H9 (cell line): Measurements from ENCODE around the gene KHSRP. TPM values are rescaled to one million over a fixed set of nuclear protein-coding genes. Genes with fewer than 3 reads are reported as not detected.

ENCODE experiments used
- DNase-seq: peaks from one replicate; pipeline ENCODE4 v3.0.0-alpha.2; 2017
- H2AFZ ChIP-seq: one replicate; pipeline ENCODE4 v1.6.1; 2013; ENCODE audit warnings: mild to moderate bottlenecking, low read length, control low read depth, moderate library complexity
- H2AK5ac ChIP-seq: 2 replicates; pipeline ENCODE4 v1.6.1; 2013; ENCODE audit warnings: low read length, control low read depth, mixed read lengths; ENCODE audit not compliant: insufficient read length
- H2BK120ac ChIP-seq: one replicate; pipeline ENCODE4 v1.6.1; 2013; ENCODE audit warnings: low read depth, mild to moderate bottlenecking, low read length, control low read depth, inconsistent platforms; ENCODE audit not compliant: poor library complexity, severe bottlenecking
- H2BK12ac ChIP-seq: 2 replicates; pipeline ENCODE4 v1.6.1; 2013; ENCODE audit warnings: low read length, control low read depth, mixed read lengths, low read depth; ENCODE audit not compliant: insufficient read length
- H2BK15ac ChIP-seq: 2 replicates; pipeline ENCODE4 v1.6.1; 2013; ENCODE audit warnings: low read depth, low read length, control low read depth
- H2BK20ac ChIP-seq: one replicate; pipeline ENCODE4 v1.6.1; 2013; ENCODE audit warnings: low read depth, mild to moderate bottlenecking, low read length, control low read depth, inconsistent platforms; ENCODE audit not compliant: poor library complexity, severe bottlenecking
- H2BK5ac ChIP-seq: 2 replicates; pipeline ENCODE4 v1.6.1; 2013; ENCODE audit warnings: low read length, control low read depth, mixed read lengths; ENCODE audit not compliant: insufficient read length
- H3K14ac ChIP-seq: 2 replicates; pipeline ENCODE4 v1.6.1; 2013; ENCODE audit warnings: low read length, control low read depth; ENCODE audit not compliant: insufficient read depth
- H3K18ac ChIP-seq: 2 replicates; pipeline ENCODE4 v1.6.1; 2013; ENCODE audit warnings: low read depth, mild to moderate bottlenecking, mixed read lengths, low read length, control low read depth; ENCODE audit not compliant: insufficient read length
- H3K23ac ChIP-seq: 2 replicates; pipeline ENCODE4 v1.6.1; 2013; ENCODE audit warnings: low read length, control low read depth, mixed read lengths, low read depth; ENCODE audit not compliant: insufficient read length
- H3K23me2 ChIP-seq: 2 replicates; pipeline ENCODE4 v1.6.1; 2013; ENCODE audit warnings: low read depth, mild to moderate bottlenecking, mixed read lengths, low read length, control low read depth; ENCODE audit not compliant: insufficient read length, poor library complexity, severe bottlenecking
- H3K27ac ChIP-seq: 2 replicates; pipeline ENCODE4 v1.5.1; 2013; ENCODE audit warnings: low read length, control low read depth, mixed read lengths, low read depth; ENCODE audit not compliant: insufficient read length
- H3K27me3 ChIP-seq: 2 replicates; pipeline ENCODE4 v1.6.1; 2013; ENCODE audit warnings: low read length, control low read depth, inconsistent platforms; ENCODE audit not compliant: insufficient read depth
- H3K4ac ChIP-seq: 2 replicates; pipeline ENCODE4 v1.6.1; 2013; ENCODE audit warnings: low read depth, mild to moderate bottlenecking, control low read depth, inconsistent platforms, low read length, moderate library complexity
- H3K4me1 ChIP-seq: 2 replicates; pipeline ENCODE4 v1.6.1; 2013; ENCODE audit warnings: low read length, control low read depth, inconsistent platforms; ENCODE audit not compliant: insufficient read depth
- H3K4me2 ChIP-seq: 2 replicates; pipeline ENCODE4 v1.6.1; 2013; ENCODE audit warnings: low read length, control low read depth, mixed read lengths; ENCODE audit not compliant: insufficient read length, insufficient read depth
- H3K56ac ChIP-seq: 2 replicates; pipeline ENCODE4 v1.6.1; 2013; ENCODE audit warnings: low read depth, mild to moderate bottlenecking, mixed read lengths, low read length, control low read depth; ENCODE audit not compliant: insufficient read length
- H3K79me1 ChIP-seq: 2 replicates; pipeline ENCODE4 v1.6.1; 2013; ENCODE audit warnings: low read depth, mild to moderate bottlenecking, moderate library complexity, low read length, control low read depth, inconsistent platforms; ENCODE audit not compliant: insufficient read depth, poor library complexity, severe bottlenecking
- H3K79me2 ChIP-seq: 2 replicates; pipeline ENCODE4 v1.6.1; 2013; ENCODE audit warnings: low read length, control low read depth, inconsistent platforms; ENCODE audit not compliant: insufficient read depth
- H3K9ac ChIP-seq: 2 replicates; pipeline ENCODE4 v1.6.1; 2013; ENCODE audit warnings: low read length, control low read depth, mixed read lengths; ENCODE audit not compliant: insufficient read length; ENCODE audit errors: extremely low read depth
- H3K9me3 ChIP-seq: one replicate; pipeline ENCODE4 v1.6.1; 2013; ENCODE audit warnings: low read depth, low read length, inconsistent platforms; ENCODE audit not compliant: control insufficient read depth
- H3T11ph ChIP-seq: one replicate; pipeline ENCODE4 v1.6.1; 2013; ENCODE audit warnings: mild to moderate bottlenecking, low read length, control low read depth, inconsistent platforms
- H4K20me1 ChIP-seq: one replicate; pipeline ENCODE4 v1.6.1; 2013; ENCODE audit not compliant: control insufficient read depth, insufficient read length, insufficient read depth
- H4K5ac ChIP-seq: 2 replicates; pipeline ENCODE4 v1.6.1; 2013; ENCODE audit warnings: low read depth, mild to moderate bottlenecking, mixed read lengths, low read length, control low read depth; ENCODE audit not compliant: insufficient read length
- H4K8ac ChIP-seq: replicated peaks from 2 replicates; pipeline ENCODE4 v1.6.1; 2013; ENCODE audit warnings: low read length, control low read depth, mixed read lengths, low read depth; ENCODE audit not compliant: insufficient read length
- H4K91ac ChIP-seq: 2 replicates; pipeline ENCODE4 v1.6.1; 2013; ENCODE audit warnings: low read depth, mild to moderate bottlenecking, moderate library complexity, mixed read lengths, low read length, control low read depth; ENCODE audit not compliant: insufficient read length
- H3K27ac Mint-ChIP-seq, 3 experiments: 2 replicates in 2 of 3; 3 replicates in 1 of 3; pipeline ENCODE4 v1.8.0; 2020 to 2021; ENCODE audit warnings: mixed read lengths in 3 of 3, mild to moderate bottlenecking in 1 of 3, moderate library complexity in 1 of 3
- H3K27me3 Mint-ChIP-seq: 2 replicates; pipeline ENCODE4 v1.8.0; 2021; ENCODE audit warnings: low read depth, mild to moderate bottlenecking, moderate library complexity, mixed read lengths
- H3K36me3 Mint-ChIP-seq, 3 experiments: 2 replicates in 2 of 3; 3 replicates in 1 of 3; pipeline ENCODE4 v1.8.0; 2020 to 2021; ENCODE audit warnings: low read depth in 3 of 3, mixed read lengths in 3 of 3; ENCODE audit not compliant: insufficient read depth in 1 of 3
- H3K4me1 Mint-ChIP-seq, 2 experiments: 2 replicates each; pipeline ENCODE4 v1.8.0; 2020; ENCODE audit warnings: mixed read lengths in 2 of 2
- H3K4me3 Mint-ChIP-seq, 2 experiments: 2 replicates in 1 of 2; 3 replicates in 1 of 2; pipeline ENCODE4 v1.8.0; 2020 to 2021; ENCODE audit warnings: mild to moderate bottlenecking in 2 of 2, mixed read lengths in 2 of 2, moderate library complexity in 1 of 2
- H3K9me3 Mint-ChIP-seq, 2 experiments: 2 replicates in 1 of 2; 3 replicates in 1 of 2; pipeline ENCODE4 v1.8.0; 2020; ENCODE audit warnings: mild to moderate bottlenecking in 2 of 2, mixed read lengths in 2 of 2, moderate library complexity in 1 of 2
- CTCF ChIP-seq: fragments of 200-600 bp; sonication (generic); conservative IDR thresholded peaks from 3 replicates; pipeline ENCODE4 v1.8.0; 2021; ENCODE audit warnings: antibody characterized with exemption, mild to moderate bottlenecking
- WGBS: extraction: QIAGEN DNeasy Blood & Tissue Kit; methylation state at CpG from one replicate; pipeline ENCODE4 v1.1.7; 2013; ENCODE audit warnings: missing lambda C conversion rate, low lambda C conversion rate, mixed read lengths; ENCODE audit not compliant: insufficient read length; ENCODE audit errors: extremely low coverage; 5-methylcytosine and 5-hydroxymethylcytosine counted together
- long read RNA-seq: library from polyadenylated mRNA; unstranded; transcript quantifications from one replicate; pipeline ENCODE4 v2.0.0, GENCODE V29; 2020
- total RNA-seq: library from RNA; stranded (reverse); gene quantifications from 2 replicates; pipeline ENCODE4 v1.2.1, GENCODE V29; 2021

The KHSRP gene, protein sequence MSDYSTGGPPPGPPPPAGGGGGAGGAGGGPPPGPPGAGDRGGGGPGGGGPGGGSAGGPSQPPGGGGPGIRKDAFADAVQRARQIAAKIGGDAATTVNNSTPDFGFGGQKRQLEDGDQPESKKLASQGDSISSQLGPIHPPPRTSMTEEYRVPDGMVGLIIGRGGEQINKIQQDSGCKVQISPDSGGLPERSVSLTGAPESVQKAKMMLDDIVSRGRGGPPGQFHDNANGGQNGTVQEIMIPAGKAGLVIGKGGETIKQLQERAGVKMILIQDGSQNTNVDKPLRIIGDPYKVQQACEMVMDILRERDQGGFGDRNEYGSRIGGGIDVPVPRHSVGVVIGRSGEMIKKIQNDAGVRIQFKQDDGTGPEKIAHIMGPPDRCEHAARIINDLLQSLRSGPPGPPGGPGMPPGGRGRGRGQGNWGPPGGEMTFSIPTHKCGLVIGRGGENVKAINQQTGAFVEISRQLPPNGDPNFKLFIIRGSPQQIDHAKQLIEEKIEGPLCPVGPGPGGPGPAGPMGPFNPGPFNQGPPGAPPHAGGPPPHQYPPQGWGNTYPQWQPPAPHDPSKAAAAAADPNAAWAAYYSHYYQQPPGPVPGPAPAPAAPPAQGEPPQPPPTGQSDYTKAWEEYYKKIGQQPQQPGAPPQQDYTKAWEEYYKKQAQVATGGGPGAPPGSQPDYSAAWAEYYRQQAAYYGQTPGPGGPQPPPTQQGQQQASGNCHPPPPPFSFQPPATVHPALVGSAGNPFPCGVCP
- 602 and 626 TPM in 2 replicates for total RNA-seq
- long read RNA-seq, partial matches to known transcripts, result 12 of 51 reads
- long read RNA-seq, other reads (novel, unspliced or antisense), result 35 of 51 reads

GRCh38 chr19:6424195-6424938 is at the start of gene KHSRP:
Gene KHSRP, minus strand, starts transcription at chr19:6424811. Its CDS starts 110 bp downstream, at chr19:6424701.
- no peak within 1 kb of the TSS for H4K5ac ChIP-seq
- H3K27me3 ChIP-seq, result no peaks in the 10 kb centered on the region
- H3K79me1 ChIP-seq, result peaks cover 3% of the 10 kb centered on the region
- H2BK120ac ChIP-seq, result no peak within 1 kb of the TSS
- no peak for DNase-seq
- H3K23me2 ChIP-seq, result peaks cover 4% of the 10 kb centered on the region
- Mint-ChIP-seq H3K4me3 (peak within 1 kb of the TSS; percentile 92 to 93), H3K9me3 (peaks cover 6 to 8% of the 10 kb centered on the region in 2 experiments), H3K27me3 (peaks cover 5% of the 10 kb centered on the region), H3K4me1 (peaks cover 10 to 15% of the 10 kb centered on the region in 2 experiments), H3K27ac (peak within 1 kb of the TSS; percentile 73 to 93 (median 91)), H3K36me3 (peaks cover 25 to 50% (median 43%) of the 10 kb centered on the region in 3 experiments)
- H3K79me2 ChIP-seq, result peaks cover 44% of the 10 kb centered on the region
- H3K9ac ChIP-seq, result peak within 1 kb of the TSS; percentile 64
- H3K4ac ChIP-seq, result no peak within 1 kb of the TSS
- H3K4me2 ChIP-seq, result peak within 1 kb of the TSS; percentile 78
- H4K8ac ChIP-seq, result no peak within 1 kb of the TSS
- H3K56ac ChIP-seq, result no peak within 1 kb of the TSS
- H3K27ac ChIP-seq, result no peak within 1 kb of the TSS
- no peak within 1 kb of the TSS for H2AK5ac ChIP-seq
- no peak within 1 kb of the TSS for H2AFZ ChIP-seq
- H4K20me1 ChIP-seq, result no peaks in the 10 kb centered on the region
- peak within 1 kb of the TSS; percentile 60 for H3K18ac ChIP-seq
- WGBS, result no CpG with 5 or more reads among the region's 114 CpGs
- H2BK20ac ChIP-seq, result no peak within 1 kb of the TSS
- no peak within 1 kb of the TSS for H3T11ph ChIP-seq
- H3K9me3 ChIP-seq, result no peaks in the 10 kb centered on the region
- no peak within 1 kb of the TSS for H3K14ac ChIP-seq
- H2BK15ac ChIP-seq, result no peak within 1 kb of the TSS
- TF ChIP-seq CTCF, result no peak
- H2BK5ac ChIP-seq, result no peak within 1 kb of the TSS
- no peak within 1 kb of the TSS for H2BK12ac ChIP-seq
- H4K91ac ChIP-seq, result no peak within 1 kb of the TSS
- H3K4me1 ChIP-seq, result no peaks in the 10 kb centered on the region
- H3K23ac ChIP-seq, result no peak within 1 kb of the TSS
